Ectodermal cell (in vitro differentiated cells): ENCODE data around the gene PLPP4.
A peak's percentile ranks its signal among the peaks of the same experiment; 100 is the strongest.

Experiments used
- H3K27ac ChIP-seq: 2 replicates; pipeline ENCODE4 v1.7.0; 2013; ENCODE audit warnings: mild to moderate bottlenecking, low read depth, low read length; ENCODE audit not compliant: insufficient read depth, poor library complexity, severe bottlenecking
- H3K27me3 ChIP-seq: 2 replicates; pipeline ENCODE4 v1.7.0; 2013; ENCODE audit warnings: mild to moderate bottlenecking, low read length; ENCODE audit not compliant: insufficient read depth, control insufficient read depth, poor library complexity, severe bottlenecking
- H3K36me3 ChIP-seq: one replicate; pipeline ENCODE4 v1.7.0; 2013; ENCODE audit warnings: low read length; ENCODE audit not compliant: control insufficient read depth, insufficient read depth
- H3K4me1 ChIP-seq: one replicate; pipeline ENCODE4 v1.7.0; 2013; ENCODE audit warnings: low read length; ENCODE audit not compliant: control insufficient read depth, insufficient read depth
- H3K4me3 ChIP-seq: 2 replicates; pipeline ENCODE4 v1.7.0; 2013; ENCODE audit warnings: low read depth, low read length, control low read depth; ENCODE audit not compliant: insufficient read depth
- H3K9me3 ChIP-seq: 2 replicates; pipeline ENCODE4 v1.7.0; 2013; ENCODE audit warnings: mild to moderate bottlenecking, low read length, moderate library complexity; ENCODE audit not compliant: control insufficient read depth
- WGBS, 2 experiments: methylation state at CpG; one replicate each; pipeline ENCODE4 v1.1.7; 2013; ENCODE audit warnings: missing lambda C conversion rate in 2 of 2; 5-methylcytosine and 5-hydroxymethylcytosine counted together

PLPP4 gene

GRCh38 chr10:120455004-120455403 is 2.0 kb upstream of the PLPP4 start:
- 93 to 95% methylated on average over 7 of the region's 7 CpGs for WGBS, 2 experiments
- Histone ChIP-seq H3K4me1 (peaks cover 10% of the 10 kb centered on the region), H3K27me3 (peaks cover 55% of the 10 kb centered on the region)

GRCh38 chr10:120455606-120456005 is 1.4 kb upstream of the PLPP4 start:
- no peaks in the 10 kb centered on the region for H3K9me3 ChIP-seq
- no peak overlapping the region for H3K27ac ChIP-seq
- peaks cover 57% of the 10 kb centered on the region for H3K27me3 ChIP-seq
- H3K4me1 ChIP-seq = peaks cover 10% of the 10 kb centered on the region
- WGBS, 2 experiments = 69 to 74% methylated on average over 2 of the region's 3 CpGs
- no peak overlapping the region for H3K4me3 ChIP-seq
- H3K36me3 ChIP-seq = no peaks in the 10 kb centered on the region

More at GRCh38 chr10:120455004-120455403, 2.0 kb upstream of the PLPP4 start:
- H3K36me3 ChIP-seq = no peaks in the 10 kb centered on the region
- no peak overlapping the region for H3K27ac ChIP-seq
- H3K4me3 ChIP-seq = no peak overlapping the region
- no peaks in the 10 kb centered on the region for H3K9me3 ChIP-seq

- Histone ChIP-seq H3K4me1 (peaks cover 10% of the 10 kb centered on the region), H3K4me3 (peak overlapping the region; percentile 43), H3K36me3 (no peaks in the 10 kb centered on the region), H3K9me3 (no peaks in the 10 kb centered on the region), H3K27ac (no peak overlapping the region), H3K27me3 (peaks cover 60% of the 10 kb centered on the region)
- WGBS, 2 experiments = 9% methylated on average over 16 of the region's 16 CpGs
Measured at GRCh38 chr10:120456143-120456625, 843 bp upstream of the PLPP4 start.

DNA sequence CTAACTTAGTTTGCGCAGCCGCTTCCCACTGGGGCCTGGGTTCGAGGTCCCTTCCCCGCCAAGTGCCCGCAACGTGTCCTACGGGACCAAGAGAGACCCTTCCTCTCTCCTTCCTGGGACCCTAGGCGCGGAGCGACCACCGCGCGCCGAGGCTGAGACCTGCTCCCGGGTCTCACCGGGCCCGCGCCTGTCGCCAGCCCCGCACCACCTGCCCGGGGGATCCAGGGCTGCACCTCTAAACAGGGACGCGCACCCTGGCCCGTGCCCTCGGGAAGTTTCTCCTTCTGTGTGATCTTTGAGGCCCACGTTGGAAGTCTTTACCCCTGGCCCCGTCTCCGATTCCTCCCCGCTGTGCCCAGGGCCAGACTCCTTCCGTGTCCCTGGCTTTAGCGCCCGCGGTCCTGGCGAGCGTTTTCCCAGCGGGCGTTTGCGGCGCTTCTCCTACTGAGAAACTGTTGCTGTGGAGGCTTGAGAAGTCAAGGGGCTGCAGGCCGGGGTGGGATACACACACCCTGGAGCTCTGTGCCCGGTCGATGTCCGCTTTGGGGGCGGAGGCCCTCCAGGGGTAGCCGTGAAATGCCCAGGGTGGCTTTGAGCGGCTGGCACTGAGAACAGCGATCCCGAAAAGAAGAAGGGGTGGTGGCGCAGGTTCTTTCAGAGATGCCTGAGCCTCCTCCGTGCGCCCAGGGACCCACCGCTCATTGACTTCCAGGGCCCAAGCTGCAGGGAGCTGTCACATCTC is 575 bp downstream of the PLPP4 start:
- peak overlapping the region; percentile 43 for H3K4me3 ChIP-seq
- no peak overlapping the region for H3K27ac ChIP-seq
- H3K36me3 ChIP-seq = no peaks in the 10 kb centered on the region
- peaks cover 10% of the 10 kb centered on the region for H3K4me1 ChIP-seq
- H3K9me3 ChIP-seq = no peaks in the 10 kb centered on the region
- 23 to 25% methylated on average over 52 of the region's 52 CpGs for WGBS, 2 experiments
- H3K27me3 ChIP-seq = peaks cover 60% of the 10 kb centered on the region

GRCh38 chr10:120458432-120458831 is 1.4 kb downstream of the PLPP4 start:
- H3K27me3 ChIP-seq = peaks cover 60% of the 10 kb centered on the region
- H3K4me1 ChIP-seq = peaks cover 10% of the 10 kb centered on the region
- no peaks in the 10 kb centered on the region for H3K36me3 ChIP-seq
- H3K4me3 ChIP-seq = no peak overlapping the region
- WGBS, 2 experiments = 100% methylated on average over 2 of the region's 4 CpGs
- no peak overlapping the region for H3K27ac ChIP-seq
- H3K9me3 ChIP-seq = no peaks in the 10 kb centered on the region

DNA sequence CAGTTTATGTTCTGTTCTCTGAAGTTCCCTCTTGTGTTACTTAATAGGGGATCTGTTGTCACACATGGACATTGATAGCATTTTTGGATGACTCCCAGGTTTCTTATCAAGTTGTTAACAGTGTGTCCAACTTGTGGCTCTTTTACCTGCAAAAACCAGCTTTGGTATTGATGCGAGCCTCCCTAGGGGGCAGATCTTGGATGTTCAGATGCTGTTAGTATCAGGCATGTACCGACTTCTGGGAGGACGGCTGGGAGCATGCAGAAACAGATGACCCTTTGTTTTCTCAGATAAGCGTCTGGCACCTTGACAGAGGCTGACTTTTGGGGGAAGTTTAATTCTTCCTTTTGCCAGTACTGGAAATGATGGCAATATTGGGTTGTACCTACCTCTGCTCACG is 2.2 kb downstream of the PLPP4 start:
- H3K4me3 ChIP-seq = no peak overlapping the region

GRCh38 chr10:120460186-120460585 is 3.2 kb downstream of the PLPP4 start:
- 80 to 94% methylated on average over 1 of the region's 1 CpG for WGBS, 2 experiments
- Histone ChIP-seq H3K27me3 (peaks cover 50% of the 10 kb centered on the region), H3K4me3 (no peak overlapping the region), H3K9me3 (no peaks in the 10 kb centered on the region), H3K27ac (no peak overlapping the region), H3K4me1 (peaks cover 10% of the 10 kb centered on the region), H3K36me3 (no peaks in the 10 kb centered on the region)

More for the DNA sequence above, 2.2 kb downstream of the PLPP4 start:
- peaks cover 58% of the 10 kb centered on the region for H3K27me3 ChIP-seq
- H3K27ac ChIP-seq = no peak overlapping the region
- H3K36me3 ChIP-seq = no peaks in the 10 kb centered on the region
- peaks cover 10% of the 10 kb centered on the region for H3K4me1 ChIP-seq
- WGBS, 2 experiments = 82% methylated on average over 5 of the region's 5 CpGs
- H3K9me3 ChIP-seq = no peaks in the 10 kb centered on the region

GRCh38 chr10:120460776-120461175 is 3.7 kb downstream of the PLPP4 start:
- Histone ChIP-seq H3K9me3 (no peaks in the 10 kb centered on the region), H3K27ac (no peak overlapping the region), H3K4me3 (no peak overlapping the region), H3K4me1 (peaks cover 9% of the 10 kb centered on the region), H3K36me3 (no peaks in the 10 kb centered on the region), H3K27me3 (peaks cover 47% of the 10 kb centered on the region)

DNA sequence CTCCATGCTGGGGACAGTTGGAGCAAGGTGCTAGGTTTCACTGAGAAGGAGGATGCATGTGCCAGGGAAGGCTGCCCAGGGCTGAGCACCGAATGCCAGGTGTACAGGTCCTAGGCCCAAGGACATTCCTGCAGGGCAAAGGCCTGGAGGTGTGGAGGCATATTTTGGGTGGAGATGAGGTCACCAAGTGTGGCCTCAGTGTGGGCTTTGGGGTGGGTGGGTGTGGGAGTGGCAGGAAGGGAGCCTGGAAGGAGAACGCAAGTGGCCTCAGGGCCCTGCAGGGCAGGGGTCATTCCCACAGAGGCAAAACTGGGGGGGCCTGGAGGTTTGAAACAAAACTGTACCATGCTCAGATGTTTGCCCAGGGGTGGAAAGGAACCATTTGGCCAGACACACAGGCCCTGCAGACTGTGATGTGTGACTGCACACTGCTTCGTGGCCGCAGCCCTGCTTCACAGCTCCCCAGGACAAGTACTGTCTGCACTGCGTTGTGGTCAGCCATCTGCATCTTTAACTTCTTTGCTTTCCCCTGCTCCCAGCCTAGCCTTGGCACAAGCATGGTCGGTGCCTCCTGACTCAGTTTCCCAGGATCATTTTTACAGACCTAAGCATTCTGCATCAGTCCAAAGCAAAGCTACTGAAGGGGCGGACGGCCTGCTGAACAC is 5.1 kb downstream of the PLPP4 start:
- H3K4me3 ChIP-seq = no peak overlapping the region
- no peak overlapping the region for H3K27ac ChIP-seq
- H3K4me1 ChIP-seq = no peaks in the 10 kb centered on the region
- H3K36me3 ChIP-seq = no peaks in the 10 kb centered on the region
- no peaks in the 10 kb centered on the region for H3K9me3 ChIP-seq
- peaks cover 33% of the 10 kb centered on the region for H3K27me3 ChIP-seq
- 95% methylated on average over 8 of the region's 8 CpGs for WGBS, 2 experiments

DNA sequence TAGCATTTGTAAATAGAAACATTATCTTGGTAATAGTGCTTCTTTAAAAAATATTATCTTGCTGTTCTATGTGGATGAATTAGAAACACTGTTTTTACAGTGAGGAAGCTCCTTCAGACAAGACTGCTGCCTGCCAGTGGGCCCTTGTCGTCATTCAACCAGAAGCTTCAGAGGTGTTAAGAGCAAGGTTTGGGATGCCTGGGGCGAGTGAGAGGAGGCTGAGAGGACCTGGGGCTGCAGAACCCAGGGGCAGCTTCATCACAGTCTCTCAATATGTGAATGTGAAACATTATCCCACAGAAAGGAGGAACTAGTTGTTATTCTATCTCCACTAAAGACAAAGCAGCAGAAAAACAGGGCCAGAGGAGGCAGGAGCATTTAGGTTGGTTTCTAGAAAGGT is 8.1 kb downstream of the PLPP4 start:
- Histone ChIP-seq H3K36me3 (no peaks in the 10 kb centered on the region), H3K4me3 (no peak overlapping the region), H3K4me1 (no peaks in the 10 kb centered on the region), H3K27me3 (peaks cover 3% of the 10 kb centered on the region), H3K9me3 (no peaks in the 10 kb centered on the region), H3K27ac (no peak overlapping the region)
- WGBS, 2 experiments = 77 to 84% methylated on average over 2 of the region's 2 CpGs
